NCI-H1930 (cell line): Measurements from ENCODE around the gene RAD51B.
"Not testable (repeated sequence)": the region's sequence is repeated elsewhere in the genome, so short reads cannot be mapped to it uniquely, and the experiment has no call there.

Experiments used
- DNase-seq, 2 experiments: peaks; one replicate each; lab custom pipeline; 2025; lab: John Stamatoyannopoulos, UW

The RAD51B gene

GRCh38 chr14:68407285-68407684 is 587.7 kb downstream of the RAD51B start:
- no peak for DNase-seq

- no peak for DNase-seq
These were observed 588.2 kb downstream of the RAD51B start for GRCh38 chr14:68407825-68408224.

- no peak for DNase-seq
These were observed 589.1 kb downstream of the RAD51B start for GRCh38 chr14:68408680-68409079.

GRCh38 chr14:68409387-68409786 is 589.8 kb downstream of the RAD51B start:
- no peak for DNase-seq

GRCh38 chr14:68412505-68413465 is 593.2 kb downstream of the RAD51B start:
- no peak for DNase-seq

GRCh38 chr14:68413509-68413908 is 593.9 kb downstream of the RAD51B start:
- DNase-seq: no peak

- DNase-seq: no peak
These were observed 594.5 kb downstream of the RAD51B start for GRCh38 chr14:68414121-68414520.

- no peak for DNase-seq
These were observed 596.6 kb downstream of the RAD51B start for GRCh38 chr14:68416171-68416570.

- no peak for DNase-seq
These were observed 597.6 kb downstream of the RAD51B start for GRCh38 chr14:68417009-68417650.

- DNase-seq: no peak
These were observed 598.9 kb downstream of the RAD51B start for GRCh38 chr14:68418174-68419118.

- no peak for DNase-seq
These were observed 600.8 kb downstream of the RAD51B start for GRCh38 chr14:68420350-68420749.

- no peak for DNase-seq
These were observed 601.5 kb downstream of the RAD51B start for GRCh38 chr14:68421116-68421515.

- no peak for DNase-seq
These were observed 604.1 kb downstream of the RAD51B start for GRCh38 chr14:68423686-68424085.

GRCh38 chr14:68424443-68425172 is 605.0 kb downstream of the RAD51B start:
- no peak for DNase-seq

- no peak for DNase-seq
These were observed 607.3 kb downstream of the RAD51B start for GRCh38 chr14:68426661-68427549.

GRCh38 chr14:68427550-68427890 is 607.9 kb downstream of the RAD51B start:
- DNase-seq: no peak

GRCh38 chr14:68428900-68429299 is 609.3 kb downstream of the RAD51B start:
- DNase-seq: not testable (repeated sequence)

- not testable (repeated sequence) for DNase-seq
These were observed 614.6 kb downstream of the RAD51B start for GRCh38 chr14:68434173-68434572.

GRCh38 chr14:68435631-68436030 is 616.1 kb downstream of the RAD51B start:
- DNase-seq: not testable (repeated sequence)

GRCh38 chr14:68439676-68440075 is 620.1 kb downstream of the RAD51B start:
- DNase-seq: no peak
